GM13976 (cell line): ENCODE measurements around the gene STK10.

ENCODE experiments used
- DNase-seq: peaks from one replicate; pipeline ENCODE4 v3.0.0; 2012; ENCODE audit warnings: low spot score
- CTCF ChIP-seq: IDR thresholded peaks from 2 replicates; pipeline ENCODE4 v1.5.1; 2012; ENCODE audit warnings: borderline replicate concordance, mild to moderate bottlenecking; ENCODE audit not compliant: insufficient read depth; ENCODE audit errors: extremely low read depth, missing control alignments, control extremely low read depth
- in situ Hi-C: fragments of 300-500 bp; cut with MboI; formaldehyde crosslinking; loops from one replicate; pipeline ENCODE4 v1.12.0; 2022; ENCODE audit warnings: low sequenced_read_pairs, mixed read lengths, inconsistent platforms; ENCODE audit not compliant: unreplicated experiment

Gene STK10

GRCh38 chr5:172076761-172077244 lies 111.2 kb downstream of the STK10 start:
- no peak for DNase-seq
- TF ChIP-seq CTCF: no peak
- in situ Hi-C loops: no loop called here

DNA sequence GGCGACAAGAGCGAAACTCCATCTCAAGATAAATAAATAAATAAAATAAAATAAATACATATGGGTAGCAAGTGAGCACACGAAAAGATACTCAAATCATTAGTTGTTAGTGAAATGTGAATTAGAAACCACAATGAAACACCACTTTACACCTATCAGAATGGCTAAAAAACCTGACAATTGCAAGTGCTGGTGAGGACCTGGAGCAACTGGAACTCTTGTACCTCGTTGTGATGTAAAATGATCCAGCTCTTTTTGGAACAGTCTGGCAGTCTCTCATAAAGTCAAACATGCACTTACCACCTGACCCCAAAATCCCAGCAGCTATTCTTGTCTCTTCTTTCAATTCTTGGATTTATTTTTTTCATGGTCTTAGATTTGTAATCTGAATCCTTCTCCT lies 112.4 kb downstream of the STK10 start:
- DNase-seq: no peak
- in situ Hi-C loops: no loop called here
- TF ChIP-seq CTCF: no peak

- in situ Hi-C loops: no loop called here
- DNase-seq: no peak
- TF ChIP-seq CTCF: no peak
Observed at GRCh38 chr5:172074896-172075295, 113.1 kb downstream of the STK10 start.

DNA sequence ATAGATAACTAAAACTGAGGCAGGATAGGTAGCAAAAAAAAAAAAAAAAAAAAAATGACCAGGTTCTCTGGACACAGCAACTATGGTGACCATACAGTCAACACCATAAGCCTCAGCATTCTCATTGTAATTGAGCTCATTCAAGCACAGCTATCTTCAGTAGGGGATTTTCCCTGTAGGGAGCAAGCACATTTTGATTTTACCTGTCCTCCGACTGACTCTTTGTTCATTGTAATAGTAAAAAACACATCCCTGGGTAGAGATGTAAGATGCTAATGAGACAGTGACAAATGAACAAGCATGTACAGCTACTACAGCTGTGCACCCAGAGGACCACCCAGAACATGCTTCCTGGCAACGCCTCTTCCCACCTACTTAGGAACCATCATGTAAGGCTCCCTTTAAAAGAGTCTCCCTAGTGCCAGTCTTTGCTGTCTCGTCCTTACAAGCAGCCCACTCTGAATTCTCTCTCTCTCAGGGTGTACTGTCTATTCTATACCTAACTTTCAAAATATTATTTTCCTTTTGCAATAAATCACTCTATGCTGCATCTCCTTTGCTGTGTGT lies 116.6 kb downstream of the STK10 start:
- TF ChIP-seq CTCF: no peak
- in situ Hi-C loops: no loop called here
- no peak for DNase-seq

- no peak for DNase-seq
- TF ChIP-seq CTCF: no peak
- in situ Hi-C loops: no loop called here
Observed at GRCh38 chr5:172065431-172066065, 122.5 kb downstream of the STK10 start.

- no peak for TF ChIP-seq CTCF
- no peak for DNase-seq
- in situ Hi-C loops: no loop called here
Observed at GRCh38 chr5:172064766-172065165, 123.3 kb downstream of the STK10 start.
